Femur (tissue), 1 donor: ENCODE measurements around the gene PKIB.
"Not testable (repeated sequence)": the region's sequence is repeated elsewhere in the genome, so short reads cannot be mapped to it uniquely, and the experiment has no call there.

ENCODE experiments used
- DNase-seq: peaks from one replicate; pipeline ENCODE4 v3.0.0-alpha.2; 2017

The PKIB gene

GRCh38 chr6:122609881-122610689 is at the start of gene PKIB:
Gene PKIB (plus strand): TSS chr6:122610405. CDS start chr6:122717795, 107,390 bp downstream.
- peak; percentile 78 for DNase-seq

GRCh38 chr6:122563364-122564052 is 46.7 kb upstream of the PKIB start:
- DNase-seq: no peak

- DNase-seq: no peak
These were observed 46.0 kb upstream of the PKIB start for GRCh38 chr6:122564230-122564629.

GRCh38 chr6:122565708-122566107 is 44.5 kb upstream of the PKIB start:
- no peak for DNase-seq

GRCh38 chr6:122567034-122567433 is 43.2 kb upstream of the PKIB start:
- no peak for DNase-seq

- no peak for DNase-seq
These were observed 41.9 kb upstream of the PKIB start for GRCh38 chr6:122568350-122568749.

GRCh38 chr6:122568797-122569221 is 41.4 kb upstream of the PKIB start:
- DNase-seq: no peak

GRCh38 chr6:122569230-122569771 is 40.9 kb upstream of the PKIB start:
- no peak for DNase-seq

GRCh38 chr6:122571888-122572287 is 38.3 kb upstream of the PKIB start:
- no peak for DNase-seq

- no peak for DNase-seq
These were observed 33.3 kb upstream of the PKIB start for GRCh38 chr6:122576888-122577287.

GRCh38 chr6:122578961-122579360 is 31.2 kb upstream of the PKIB start:
- no peak for DNase-seq

- DNase-seq: no peak
These were observed 29.5 kb upstream of the PKIB start for GRCh38 chr6:122580737-122581136.

- DNase-seq: no peak
These were observed 21.1 kb upstream of the PKIB start for GRCh38 chr6:122589115-122589514.

- not testable (repeated sequence) for DNase-seq
These were observed 11.9 kb upstream of the PKIB start for GRCh38 chr6:122598295-122598694.

- no peak for DNase-seq
These were observed 5.5 kb upstream of the PKIB start for GRCh38 chr6:122604676-122605075.

- DNase-seq: peak; percentile 30
These were observed 668 bp downstream of the PKIB start for GRCh38 chr6:122610690-122611455.

- DNase-seq: no peak
These were observed 2.6 kb downstream of the PKIB start for GRCh38 chr6:122612838-122613237.

GRCh38 chr6:122614303-122614702 is 4.1 kb downstream of the PKIB start:
- DNase-seq: no peak

- no peak for DNase-seq
These were observed 5.2 kb downstream of the PKIB start for GRCh38 chr6:122615409-122615808.

- DNase-seq: no peak
These were observed 6.7 kb downstream of the PKIB start for GRCh38 chr6:122616877-122617276.

- no peak for DNase-seq
These were observed 9.1 kb downstream of the PKIB start for GRCh38 chr6:122619309-122619708.

- no peak for DNase-seq
These were observed 10.2 kb downstream of the PKIB start for GRCh38 chr6:122620428-122620827.

- no peak for DNase-seq
These were observed 10.7 kb downstream of the PKIB start for GRCh38 chr6:122620902-122621301.
